WTC11 (cell line): ENCODE measurements around the gene GPD1. TPM values are rescaled to one million over a fixed set of nuclear protein-coding genes. Genes with fewer than 3 reads are reported as not detected.

ENCODE experiments used
- ATAC-seq: fragments of 200-7000 bp; cut with Tn5 transposase; 2 replicates; pipeline ENCODE4 v1.10.0; 2021; ENCODE audit warnings: mild to moderate bottlenecking, moderate library complexity
- CTCF ChIA-PET: fragments of 300-600 bp; sonication (Branson Sonifier 250); formaldehyde crosslinking; loops from one replicate; lab custom pipeline; 2021; ENCODE audit warnings: antibody characterized with exemption; lab: Charles Lee
- POLR2A ChIA-PET: fragments of 350-600 bp; sonication (Branson Sonifier 250); formaldehyde crosslinking; loops from one replicate; lab custom pipeline; 2021; ENCODE audit warnings: antibody characterized with exemption; lab: Charles Lee
- DNase-seq: peaks from one replicate; pipeline ENCODE4 v3.0.0; 2021; ENCODE audit warnings: low spot score
- H3K27ac Mint-ChIP-seq: 2 replicates; pipeline ENCODE4 v1.8.0; 2021; ENCODE audit warnings: mixed read lengths
- H3K27me3 Mint-ChIP-seq: 2 replicates; pipeline ENCODE4 v1.8.0; 2021; ENCODE audit warnings: low read depth, mild to moderate bottlenecking, moderate library complexity, mixed read lengths
- H3K36me3 Mint-ChIP-seq: 2 replicates; pipeline ENCODE4 v1.8.0; 2021; ENCODE audit warnings: mixed read lengths
- H3K4me1 Mint-ChIP-seq: 2 replicates; pipeline ENCODE4 v1.8.0; 2022; ENCODE audit warnings: mixed read lengths
- H3K4me3 Mint-ChIP-seq: 2 replicates; pipeline ENCODE4 v1.8.0; 2021; ENCODE audit warnings: mild to moderate bottlenecking, moderate library complexity, mixed read lengths
- H3K9me3 Mint-ChIP-seq: 2 replicates; pipeline ENCODE4 v1.8.0; 2021; ENCODE audit warnings: mixed read lengths
- ATF1 ChIP-seq: sonication (generic); formaldehyde crosslinking; IDR thresholded peaks from 2 replicates; pipeline ENCODE4 v1.8.1; 2023; ENCODE audit warnings: mild to moderate bottlenecking, moderate library complexity, missing genetic modification reagents
- CBFB ChIP-seq: sonication (generic); formaldehyde crosslinking; IDR thresholded peaks from 2 replicates; pipeline ENCODE4 v1.8.1; 2022; ENCODE audit warnings: mild to moderate bottlenecking, low read depth, missing genetic modification reagents
- ESRRA ChIP-seq: sonication (generic); formaldehyde crosslinking; IDR thresholded peaks from 2 replicates; pipeline ENCODE4 v1.8.1; 2022; ENCODE audit warnings: mild to moderate bottlenecking, missing genetic modification reagents, borderline replicate concordance
- FOXK1 ChIP-seq: sonication (generic); formaldehyde crosslinking; IDR thresholded peaks from 2 replicates; pipeline ENCODE4 v1.8.0; 2022; ENCODE audit warnings: mild to moderate bottlenecking, moderate library complexity, missing genetic modification reagents
- JUN ChIP-seq: sonication (generic); formaldehyde crosslinking; IDR thresholded peaks from 2 replicates; pipeline ENCODE4 v1.8.0; 2023; ENCODE audit warnings: mild to moderate bottlenecking, missing genetic modification reagents
- MXD4 ChIP-seq: fragments of 250-450 bp; sonication (Bioruptor Pico); IDR thresholded peaks from 2 replicates; pipeline ENCODE4 v1.8.0; 2021; ENCODE audit warnings: mild to moderate bottlenecking, moderate library complexity, borderline replicate concordance
- RORB ChIP-seq: fragments of 250-450 bp; sonication (Bioruptor Pico); IDR thresholded peaks from 2 replicates; pipeline ENCODE4 v1.9.0; 2021; ENCODE audit warnings: mild to moderate bottlenecking
- SOX15 ChIP-seq: fragments of 250-450 bp; sonication (Bioruptor Pico); IDR thresholded peaks from 2 replicates; pipeline ENCODE4 v1.9.0; 2021; ENCODE audit warnings: mild to moderate bottlenecking
- SP1 ChIP-seq: sonication (generic); formaldehyde crosslinking; conservative IDR thresholded peaks from 2 replicates; pipeline ENCODE4 v1.8.1; 2022; ENCODE audit warnings: missing genetic modification reagents
- ZNF232 ChIP-seq: sonication (generic); formaldehyde crosslinking; IDR thresholded peaks from 2 replicates; pipeline ENCODE4 v1.8.0; 2022; ENCODE audit warnings: mild to moderate bottlenecking, missing genetic modification reagents
- ZNF263 ChIP-seq: sonication (generic); formaldehyde crosslinking; IDR thresholded peaks from 2 replicates; pipeline ENCODE4 v1.8.1; 2022; ENCODE audit warnings: low read depth, mild to moderate bottlenecking, moderate library complexity, missing genetic modification reagents
- ZNF396 ChIP-seq: fragments of 250-450 bp; sonication (Bioruptor Pico); IDR thresholded peaks from 2 replicates; pipeline ENCODE4 v1.8.0; 2021; ENCODE audit warnings: mild to moderate bottlenecking, moderate library complexity, borderline replicate concordance
- total RNA-seq: library from RNA; stranded (reverse); gene quantifications from 3 replicates; pipeline ENCODE4 v1.2.3, GENCODE V29; 2021
- TF ChIP-seq, protein P1 (sequence below): sonication (generic); formaldehyde crosslinking; IDR thresholded peaks from 2 replicates; pipeline ENCODE4 v1.8.0; 2023; ENCODE audit warnings: mild to moderate bottlenecking, missing genetic modification reagents
- TF ChIP-seq, protein P2 (sequence below): fragments of 250-450 bp; sonication (Bioruptor Pico); IDR thresholded peaks from 2 replicates; pipeline ENCODE4 v1.9.0; 2021; ENCODE audit warnings: mild to moderate bottlenecking
- TF ChIP-seq, protein P3 (sequence below): fragments of 250-450 bp; sonication (Bioruptor Pico); conservative IDR thresholded peaks from 2 replicates; pipeline ENCODE4 v1.9.0; 2021; ENCODE audit warnings: mild to moderate bottlenecking
- TF ChIP-seq, protein P4 (sequence below): sonication (generic); formaldehyde crosslinking; IDR thresholded peaks from 2 replicates; pipeline ENCODE4 v1.8.0; 2022; ENCODE audit warnings: mild to moderate bottlenecking, missing genetic modification reagents
- TF ChIP-seq, protein P5 (sequence below): sonication (generic); formaldehyde crosslinking; IDR thresholded peaks from 2 replicates; pipeline ENCODE4 v1.8.0; 2023; ENCODE audit warnings: missing genetic modification reagents, mild to moderate bottlenecking, borderline replicate concordance
- TF ChIP-seq, protein P6 (sequence below): sonication (generic); formaldehyde crosslinking; IDR thresholded peaks from 2 replicates; pipeline ENCODE4 v1.8.1; 2022; ENCODE audit warnings: missing genetic modification reagents, borderline replicate concordance
- TF ChIP-seq, protein P7 (sequence below): sonication (generic); formaldehyde crosslinking; IDR thresholded peaks from 2 replicates; pipeline ENCODE4 v1.8.1; 2022; ENCODE audit warnings: low read depth, missing genetic modification reagents, borderline replicate concordance

GPD1 gene
- total RNA-seq, 1 experiment from 2014 or later: 0.77 TPM

DNA sequence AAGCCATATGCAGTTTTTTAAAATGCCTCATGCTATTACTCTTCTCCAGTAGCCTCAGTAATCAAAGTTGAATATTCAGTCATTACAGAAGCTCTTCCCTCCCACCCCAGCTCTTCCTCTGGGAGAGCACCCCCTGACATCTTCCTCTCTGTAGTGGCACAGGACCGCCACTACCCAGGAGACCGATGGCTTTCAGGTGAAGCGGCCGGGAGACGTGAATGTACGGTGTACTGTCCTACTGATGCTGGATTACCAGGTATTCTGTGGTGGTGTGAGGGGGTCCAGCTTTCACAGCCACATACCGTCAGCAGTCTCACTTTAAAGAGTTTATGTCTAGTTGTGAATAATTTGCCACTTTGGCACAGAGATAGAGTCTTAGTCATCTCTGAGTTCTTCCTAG, 14.1 kb upstream of the GPD1 start (continued):
- TF ChIP-seq, protein P1, sequence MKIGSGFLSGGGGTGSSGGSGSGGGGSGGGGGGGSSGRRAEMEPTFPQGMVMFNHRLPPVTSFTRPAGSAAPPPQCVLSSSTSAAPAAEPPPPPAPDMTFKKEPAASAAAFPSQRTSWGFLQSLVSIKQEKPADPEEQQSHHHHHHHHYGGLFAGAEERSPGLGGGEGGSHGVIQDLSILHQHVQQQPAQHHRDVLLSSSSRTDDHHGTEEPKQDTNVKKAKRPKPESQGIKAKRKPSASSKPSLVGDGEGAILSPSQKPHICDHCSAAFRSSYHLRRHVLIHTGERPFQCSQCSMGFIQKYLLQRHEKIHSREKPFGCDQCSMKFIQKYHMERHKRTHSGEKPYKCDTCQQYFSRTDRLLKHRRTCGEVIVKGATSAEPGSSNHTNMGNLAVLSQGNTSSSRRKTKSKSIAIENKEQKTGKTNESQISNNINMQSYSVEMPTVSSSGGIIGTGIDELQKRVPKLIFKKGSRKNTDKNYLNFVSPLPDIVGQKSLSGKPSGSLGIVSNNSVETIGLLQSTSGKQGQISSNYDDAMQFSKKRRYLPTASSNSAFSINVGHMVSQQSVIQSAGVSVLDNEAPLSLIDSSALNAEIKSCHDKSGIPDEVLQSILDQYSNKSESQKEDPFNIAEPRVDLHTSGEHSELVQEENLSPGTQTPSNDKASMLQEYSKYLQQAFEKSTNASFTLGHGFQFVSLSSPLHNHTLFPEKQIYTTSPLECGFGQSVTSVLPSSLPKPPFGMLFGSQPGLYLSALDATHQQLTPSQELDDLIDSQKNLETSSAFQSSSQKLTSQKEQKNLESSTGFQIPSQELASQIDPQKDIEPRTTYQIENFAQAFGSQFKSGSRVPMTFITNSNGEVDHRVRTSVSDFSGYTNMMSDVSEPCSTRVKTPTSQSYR (CRISPR knock-in tag): no peak
- TF ChIP-seq, protein P2, sequence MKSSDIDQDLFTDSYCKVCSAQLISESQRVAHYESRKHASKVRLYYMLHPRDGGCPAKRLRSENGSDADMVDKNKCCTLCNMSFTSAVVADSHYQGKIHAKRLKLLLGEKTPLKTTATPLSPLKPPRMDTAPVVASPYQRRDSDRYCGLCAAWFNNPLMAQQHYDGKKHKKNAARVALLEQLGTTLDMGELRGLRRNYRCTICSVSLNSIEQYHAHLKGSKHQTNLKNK (CRISPR knock-in tag): no peak
- TF ChIP-seq, protein P3, sequence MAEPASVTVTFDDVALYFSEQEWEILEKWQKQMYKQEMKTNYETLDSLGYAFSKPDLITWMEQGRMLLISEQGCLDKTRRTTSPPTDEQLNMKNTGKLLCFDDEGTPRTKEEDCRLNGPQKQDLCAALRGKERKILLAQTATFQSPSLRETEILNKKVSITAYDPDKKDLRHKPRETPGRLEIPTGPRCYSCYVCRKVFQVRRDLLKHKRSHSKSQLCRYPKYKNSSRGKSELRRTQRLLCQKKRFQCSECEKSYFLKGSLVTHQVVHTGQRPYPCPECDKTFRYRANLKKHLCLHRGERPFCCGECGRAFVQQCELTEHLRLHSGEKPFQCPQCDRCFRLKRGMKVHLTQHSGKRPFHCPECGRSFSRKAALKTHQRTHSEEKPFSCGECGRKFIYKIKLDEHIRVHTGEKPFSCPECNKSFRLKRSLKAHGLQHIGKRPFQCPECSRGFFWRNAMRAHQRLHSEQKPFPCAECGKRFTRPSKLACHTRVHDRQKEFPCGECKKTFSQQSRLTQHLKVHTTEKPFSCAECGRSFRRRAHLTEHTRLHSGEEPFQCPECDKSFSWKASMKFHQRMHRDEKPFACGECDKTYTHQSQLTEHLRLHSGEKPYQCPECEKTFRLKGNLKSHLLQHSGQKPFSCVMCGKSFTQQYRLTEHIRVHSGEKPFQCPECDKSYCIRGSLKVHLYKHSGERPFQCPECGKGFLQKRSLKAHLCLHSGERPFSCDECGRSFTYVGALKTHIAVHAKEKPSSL (CRISPR knock-in tag): no peak
- no peak for TF ChIP-seq ESRRA
- TF ChIP-seq, protein P4, sequence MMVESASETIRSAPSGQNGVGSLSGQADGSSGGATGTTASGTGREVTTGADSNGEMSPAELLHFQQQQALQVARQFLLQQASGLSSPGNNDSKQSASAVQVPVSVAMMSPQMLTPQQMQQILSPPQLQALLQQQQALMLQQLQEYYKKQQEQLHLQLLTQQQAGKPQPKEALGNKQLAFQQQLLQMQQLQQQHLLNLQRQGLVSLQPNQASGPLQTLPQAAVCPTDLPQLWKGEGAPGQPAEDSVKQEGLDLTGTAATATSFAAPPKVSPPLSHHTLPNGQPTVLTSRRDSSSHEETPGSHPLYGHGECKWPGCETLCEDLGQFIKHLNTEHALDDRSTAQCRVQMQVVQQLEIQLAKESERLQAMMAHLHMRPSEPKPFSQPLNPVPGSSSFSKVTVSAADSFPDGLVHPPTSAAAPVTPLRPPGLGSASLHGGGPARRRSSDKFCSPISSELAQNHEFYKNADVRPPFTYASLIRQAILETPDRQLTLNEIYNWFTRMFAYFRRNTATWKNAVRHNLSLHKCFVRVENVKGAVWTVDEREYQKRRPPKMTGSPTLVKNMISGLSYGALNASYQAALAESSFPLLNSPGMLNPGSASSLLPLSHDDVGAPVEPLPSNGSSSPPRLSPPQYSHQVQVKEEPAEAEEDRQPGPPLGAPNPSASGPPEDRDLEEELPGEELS (CRISPR knock-in tag): no peak
- TF ChIP-seq CBFB (CRISPR knock-in tag): no peak
- TF ChIP-seq ZNF263: no peak

DNA sequence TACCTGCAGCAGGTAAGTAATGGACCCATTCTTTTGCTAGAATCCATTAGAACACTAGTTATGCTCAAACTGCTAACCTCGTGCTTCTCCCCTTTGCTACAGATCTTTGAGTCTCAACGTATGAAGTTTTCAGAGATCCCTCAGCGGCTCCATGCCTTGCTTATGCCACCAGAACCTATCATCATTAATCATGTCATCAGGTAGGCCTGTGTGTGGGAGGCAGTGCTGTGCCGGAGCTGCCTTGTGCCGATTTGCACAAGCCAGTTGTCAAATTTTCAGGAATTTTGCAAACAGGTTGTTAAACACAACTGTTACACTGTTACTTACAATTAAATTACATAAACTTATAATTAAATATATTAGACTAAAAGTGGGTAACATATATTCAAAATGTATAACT, 13.4 kb upstream of the GPD1 start:
- Mint-ChIP-seq H3K4me1 (peaks cover 6% of the 10 kb centered on the region), H3K9me3 (no peaks in the 10 kb centered on the region), H3K27me3 (no peaks in the 10 kb centered on the region), H3K4me3 (no peak overlapping the region), H3K27ac (no peak overlapping the region), H3K36me3 (peaks cover 77% of the 10 kb centered on the region)
- ChIA-PET POLR2A (no interaction called here), CTCF (interaction anchor here (0.6 to 1.3 kb wide), 3 partner anchors 117 to 128 kb away, joined by 3 to 6 read pairs (median 5); no protein-coding TSS in a partner anchor)
- DNase-seq (no peak), ATAC-seq (no peak)
- TF ChIP-seq RORB (CRISPR knock-in tag) (no peak), MXD4 (CRISPR knock-in tag) (no peak), JUN (CRISPR knock-in tag) (no peak), ZNF232 (CRISPR knock-in tag) (no peak), ESRRA (no peak), SP1 (CRISPR knock-in tag) (no peak), FOXK1 (no peak), ZNF396 (CRISPR knock-in tag) (no peak), ATF1 (CRISPR knock-in tag) (no peak), SOX15 (CRISPR knock-in tag) (no peak)
- TF ChIP-seq, protein P5, sequence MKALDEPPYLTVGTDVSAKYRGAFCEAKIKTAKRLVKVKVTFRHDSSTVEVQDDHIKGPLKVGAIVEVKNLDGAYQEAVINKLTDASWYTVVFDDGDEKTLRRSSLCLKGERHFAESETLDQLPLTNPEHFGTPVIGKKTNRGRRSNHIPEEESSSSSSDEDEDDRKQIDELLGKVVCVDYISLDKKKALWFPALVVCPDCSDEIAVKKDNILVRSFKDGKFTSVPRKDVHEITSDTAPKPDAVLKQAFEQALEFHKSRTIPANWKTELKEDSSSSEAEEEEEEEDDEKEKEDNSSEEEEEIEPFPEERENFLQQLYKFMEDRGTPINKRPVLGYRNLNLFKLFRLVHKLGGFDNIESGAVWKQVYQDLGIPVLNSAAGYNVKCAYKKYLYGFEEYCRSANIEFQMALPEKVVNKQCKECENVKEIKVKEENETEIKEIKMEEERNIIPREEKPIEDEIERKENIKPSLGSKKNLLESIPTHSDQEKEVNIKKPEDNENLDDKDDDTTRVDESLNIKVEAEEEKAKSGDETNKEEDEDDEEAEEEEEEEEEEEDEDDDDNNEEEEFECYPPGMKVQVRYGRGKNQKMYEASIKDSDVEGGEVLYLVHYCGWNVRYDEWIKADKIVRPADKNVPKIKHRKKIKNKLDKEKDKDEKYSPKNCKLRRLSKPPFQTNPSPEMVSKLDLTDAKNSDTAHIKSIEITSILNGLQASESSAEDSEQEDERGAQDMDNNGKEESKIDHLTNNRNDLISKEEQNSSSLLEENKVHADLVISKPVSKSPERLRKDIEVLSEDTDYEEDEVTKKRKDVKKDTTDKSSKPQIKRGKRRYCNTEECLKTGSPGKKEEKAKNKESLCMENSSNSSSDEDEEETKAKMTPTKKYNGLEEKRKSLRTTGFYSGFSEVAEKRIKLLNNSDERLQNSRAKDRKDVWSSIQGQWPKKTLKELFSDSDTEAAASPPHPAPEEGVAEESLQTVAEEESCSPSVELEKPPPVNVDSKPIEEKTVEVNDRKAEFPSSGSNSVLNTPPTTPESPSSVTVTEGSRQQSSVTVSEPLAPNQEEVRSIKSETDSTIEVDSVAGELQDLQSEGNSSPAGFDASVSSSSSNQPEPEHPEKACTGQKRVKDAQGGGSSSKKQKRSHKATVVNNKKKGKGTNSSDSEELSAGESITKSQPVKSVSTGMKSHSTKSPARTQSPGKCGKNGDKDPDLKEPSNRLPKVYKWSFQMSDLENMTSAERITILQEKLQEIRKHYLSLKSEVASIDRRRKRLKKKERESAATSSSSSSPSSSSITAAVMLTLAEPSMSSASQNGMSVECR (CRISPR knock-in tag): no peak
- TF ChIP-seq, protein P6, sequence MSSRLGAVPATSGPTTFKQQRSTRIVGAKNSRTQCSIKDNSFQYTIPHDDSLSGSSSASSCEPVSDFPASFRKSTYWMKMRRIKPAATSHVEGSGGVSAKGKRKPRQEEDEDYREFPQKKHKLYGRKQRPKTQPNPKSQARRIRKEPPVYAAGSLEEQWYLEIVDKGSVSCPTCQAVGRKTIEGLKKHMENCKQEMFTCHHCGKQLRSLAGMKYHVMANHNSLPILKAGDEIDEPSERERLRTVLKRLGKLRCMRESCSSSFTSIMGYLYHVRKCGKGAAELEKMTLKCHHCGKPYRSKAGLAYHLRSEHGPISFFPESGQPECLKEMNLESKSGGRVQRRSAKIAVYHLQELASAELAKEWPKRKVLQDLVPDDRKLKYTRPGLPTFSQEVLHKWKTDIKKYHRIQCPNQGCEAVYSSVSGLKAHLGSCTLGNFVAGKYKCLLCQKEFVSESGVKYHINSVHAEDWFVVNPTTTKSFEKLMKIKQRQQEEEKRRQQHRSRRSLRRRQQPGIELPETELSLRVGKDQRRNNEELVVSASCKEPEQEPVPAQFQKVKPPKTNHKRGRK (CRISPR knock-in tag): no peak
- TF ChIP-seq, protein P7, sequence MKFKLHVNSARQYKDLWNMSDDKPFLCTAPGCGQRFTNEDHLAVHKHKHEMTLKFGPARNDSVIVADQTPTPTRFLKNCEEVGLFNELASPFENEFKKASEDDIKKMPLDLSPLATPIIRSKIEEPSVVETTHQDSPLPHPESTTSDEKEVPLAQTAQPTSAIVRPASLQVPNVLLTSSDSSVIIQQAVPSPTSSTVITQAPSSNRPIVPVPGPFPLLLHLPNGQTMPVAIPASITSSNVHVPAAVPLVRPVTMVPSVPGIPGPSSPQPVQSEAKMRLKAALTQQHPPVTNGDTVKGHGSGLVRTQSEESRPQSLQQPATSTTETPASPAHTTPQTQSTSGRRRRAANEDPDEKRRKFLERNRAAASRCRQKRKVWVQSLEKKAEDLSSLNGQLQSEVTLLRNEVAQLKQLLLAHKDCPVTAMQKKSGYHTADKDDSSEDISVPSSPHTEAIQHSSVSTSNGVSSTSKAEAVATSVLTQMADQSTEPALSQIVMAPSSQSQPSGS (CRISPR knock-in tag): no peak
